ENCODE results near the gene SDHAF2. TPM values are rescaled to one million over a fixed set of nuclear protein-coding genes. Genes with fewer than 3 reads are reported as not detected.
A peak's percentile ranks its signal among the peaks of the same experiment; 100 is the strongest.

Gene SDHAF2
- total and polyA plus RNA-seq, 9 of the 15 experiments (the other 6 are each of a cell fraction or from before 2014, with no cell fraction given): 21.2 to 144 (median 40.4) TPM

- TF ChIP-seq SRSF9 (IDR thresholded peaks at IDR 0.05; ENCODE audit: borderline replicate concordance, low read depth, low read length) (no peak), RCOR1 (IDR thresholded peaks at IDR 0.05; ENCODE audit: borderline replicate concordance in 1 of 2, low read depth in 2 of 2, low read length in 2 of 2) (0 out of 4 replicates have a peak, but pooled peaks of 1 of the 2 experiments have one; percentile 15), ZBTB7A (IDR thresholded peaks at IDR 0.05; ENCODE audit: borderline replicate concordance, control insufficient read depth, low read depth, low read length) (peak; percentile 73), DDX20 (tag; IDR thresholded peaks at IDR 0.05; ENCODE audit: low read depth) (no peak), TFAP4 (CRISPR knock-in tag; IDR thresholded peaks at IDR 0.05; ENCODE audit: borderline replicate concordance) (peak; percentile 32; the same call in 1 of the 2 replicates), PML (IDR thresholded peaks at IDR 0.05; ENCODE audit: low read length) (no peak), PTBP1 (IDR thresholded peaks at IDR 0.05; ENCODE audit: low read depth, low read length) (no peak), ZNF24 (IDR thresholded peaks at IDR 0.05) (no peak), NCOR1 (IDR thresholded peaks at IDR 0.05) (no peak), STAG1 (CRISPR knock-in tag; IDR thresholded peaks at IDR 0.05; ENCODE audit: borderline replicate concordance) (peak; percentile 49; the same call in 1 of the 2 replicates), ZNF764 (CRISPR knock-in tag; IDR thresholded peaks at IDR 0.05; ENCODE audit: low read depth) (no peak), KLF16 (IDR thresholded peaks at IDR 0.05) (0 out of 2 replicates have a peak, but pooled peaks have one; percentile 23), SAP30 (IDR thresholded peaks at IDR 0.05; ENCODE audit: borderline replicate concordance, insufficient read depth, low read depth, low read length, poor library complexity, severe bottlenecking) (no peak), ZBTB49 (CRISPR knock-in tag; IDR thresholded peaks at IDR 0.05; ENCODE audit: borderline replicate concordance) (no peak), THAP12 (CRISPR knock-in tag; IDR thresholded peaks at IDR 0.05) (no peak), RB1 (IDR thresholded peaks at IDR 0.05; ENCODE audit: low read depth) (no peak), ZNF780A (CRISPR knock-in tag; IDR thresholded peaks at IDR 0.05) (no peak), HNRNPL (IDR thresholded peaks at IDR 0.05; ENCODE audit: low read depth, low read length) (no peak)
Observed at GRCh38 chr11:61477727-61478148, 47.8 kb downstream of the SDHAF2 start (continued).
